CD14-positive monocyte (primary cell): ENCODE results near the gene VSTM2L. TPM values are rescaled to one million over a fixed set of nuclear protein-coding genes. Genes with fewer than 3 reads are reported as not detected.

ENCODE experiments used
- DNase-seq, 3 donors: peaks; one replicate each; pipeline ENCODE4 v3.0.0-alpha.2; 2011 to 2022
- H2AFZ ChIP-seq: 2 replicates; pipeline ENCODE4 v1.6.0; 2012; ENCODE audit warnings: mild to moderate bottlenecking, low read depth, low read length, inconsistent platforms; ENCODE audit not compliant: insufficient read depth, poor library complexity, severe bottlenecking
- H3K27ac ChIP-seq, 2 donors: 1 replicate in 1 of 2; 2 replicates in 1 of 2; pipeline ENCODE4 v1.5.1; 2012 to 2013; ENCODE audit warnings: low read length in 2 of 2, control low read depth in 1 of 2, inconsistent platforms in 1 of 2, low read depth in 1 of 2, mild to moderate bottlenecking in 1 of 2
- H3K27me3 ChIP-seq, 2 donors: one replicate each; pipeline versions ENCODE4 v1.6.0 to v1.6.1; 2011 to 2013; ENCODE audit warnings: low read length in 2 of 2; ENCODE audit not compliant: control insufficient read depth in 2 of 2, insufficient read depth in 2 of 2
- H3K36me3 ChIP-seq, 2 donors: replicated peaks in 1 of 2; 1 replicate in 1 of 2; 2 replicates in 1 of 2; pipeline versions ENCODE4 v1.5.1 to v1.6.1; 2012 to 2013; ENCODE audit warnings: low read length in 2 of 2, control low read depth in 1 of 2, inconsistent platforms in 1 of 2, mild to moderate bottlenecking in 1 of 2; ENCODE audit not compliant: insufficient read depth in 2 of 2, control insufficient read depth in 1 of 2
- H3K4me1 ChIP-seq, 2 donors: 1 replicate in 1 of 2; 2 replicates in 1 of 2; pipeline versions ENCODE4 v1.5.1 to v1.6.1; 2012 to 2013; ENCODE audit warnings: low read length in 2 of 2, control low read depth in 1 of 2, inconsistent platforms in 1 of 2, mild to moderate bottlenecking in 1 of 2, moderate library complexity in 1 of 2; ENCODE audit not compliant: insufficient read depth in 2 of 2, control insufficient read depth in 1 of 2
- H3K4me2 ChIP-seq: replicated peaks from 2 replicates; pipeline ENCODE3; 2012; ENCODE audit warnings: low read length, moderate library complexity, mild to moderate bottlenecking; ENCODE audit not compliant: poor library complexity, severe bottlenecking; ENCODE audit errors: extremely low read depth
- H3K4me3 ChIP-seq, 3 experiments: fragments of 200-600 bp in 1 of 3; sonication (generic) in 1 of 3; replicated peaks in 1 of 3; 1 replicate in 2 of 3; 2 replicates in 1 of 3; pipeline ENCODE4 v1.5.1; 2011 to 2013; ENCODE audit warnings: low read length in 3 of 3, mild to moderate bottlenecking in 3 of 3, control low read depth in 2 of 3, low read depth in 2 of 3, inconsistent platforms in 1 of 3, moderate library complexity in 1 of 3
- H3K79me2 ChIP-seq: 2 replicates; pipeline ENCODE4 v1.6.0; 2012; ENCODE audit warnings: mild to moderate bottlenecking, control low read depth, inconsistent platforms, low read length, moderate library complexity; ENCODE audit not compliant: insufficient read depth
- H3K9ac ChIP-seq: 2 replicates; pipeline ENCODE4 v1.6.0; 2017; ENCODE audit warnings: low read length, mild to moderate bottlenecking; ENCODE audit not compliant: insufficient read depth, poor library complexity, severe bottlenecking
- H3K9me3 ChIP-seq, 2 donors: replicated peaks in 1 of 2; 1 replicate in 1 of 2; 2 replicates in 1 of 2; pipeline versions ENCODE4 v1.5.1 to v1.6.1; 2012 to 2013; ENCODE audit warnings: low read length in 2 of 2, control low read depth in 1 of 2; ENCODE audit not compliant: control insufficient read depth in 1 of 2, insufficient read depth in 1 of 2
- H4K20me1 ChIP-seq: 2 replicates; pipeline ENCODE4 v1.6.0; 2012; ENCODE audit warnings: mild to moderate bottlenecking, low read length, control low read depth, moderate library complexity; ENCODE audit not compliant: insufficient read depth
- H3K27ac Mint-ChIP-seq, 7 donors: one replicate each; pipeline ENCODE4 v1.8.0; 2020; ENCODE audit warnings: mild to moderate bottlenecking in 7 of 7, mixed read lengths in 7 of 7, moderate library complexity in 6 of 7, inconsistent platforms in 2 of 7
- H3K27me3 Mint-ChIP-seq, 3 donors: one replicate each; pipeline ENCODE4 v1.8.0; 2021 to 2022; ENCODE audit warnings: low read depth in 3 of 3, mild to moderate bottlenecking in 3 of 3, mixed read lengths in 3 of 3, moderate library complexity in 3 of 3, inconsistent platforms in 1 of 3
- H3K36me3 Mint-ChIP-seq, 2 donors: one replicate each; pipeline ENCODE4 v1.8.0; 2020; ENCODE audit warnings: mixed read lengths in 2 of 2, inconsistent platforms in 1 of 2, mild to moderate bottlenecking in 1 of 2
- H3K4me1 Mint-ChIP-seq: one replicate; pipeline ENCODE4 v1.8.0; 2020; ENCODE audit warnings: mild to moderate bottlenecking, mixed read lengths
- H3K4me3 Mint-ChIP-seq, 2 donors: one replicate each; pipeline ENCODE4 v1.8.0; 2020; ENCODE audit warnings: mild to moderate bottlenecking in 2 of 2, mixed read lengths in 2 of 2, moderate library complexity in 1 of 2
- H3K9me3 Mint-ChIP-seq, 7 donors: one replicate each; pipeline ENCODE4 v1.8.0; 2020 to 2022; ENCODE audit warnings: mixed read lengths in 7 of 7, mild to moderate bottlenecking in 6 of 7, moderate library complexity in 6 of 7, inconsistent platforms in 2 of 7
- CTCF ChIP-seq: fragments of 200-600 bp; IDR thresholded peaks from one replicate; pipeline ENCODE4 v1.8.0; 2022; ENCODE audit warnings: antibody characterized with exemption, mild to moderate bottlenecking
- whole genome bisulfite sequencing: methylation state at CpG from one replicate; pipeline ENCODE4 v1.1.5; 2013; ENCODE audit warnings: missing lambda C conversion rate; ENCODE audit not compliant: insufficient coverage; 5-methylcytosine and 5-hydroxymethylcytosine counted together
- intact Hi-C, 2 donors: fragments of 100-400 bp; cut with micrococcal nuclease; formaldehyde crosslinking; loops; one replicate each; pipeline versions ENCODE4 v1.15.0 to v1.15.1; 2023
- polyA plus RNA-seq, 3 donors: library from polyadenylated mRNA; depleted of rRNA in 1 of 3; unstranded in 2 of 3; stranded (reverse) in 1 of 3; fragments of 300-500 nt in 2 of 3; fragments of >200 nt in 1 of 3; fragmentation: Illumina TruSeq in 2 of 3; gene quantifications; 1 replicate in 2 of 3; 2 replicates in 1 of 3; pipeline ENCODE4 v1.2.3, GENCODE V29; 2012 to 2021

The VSTM2L gene
- polyA plus RNA-seq, 3 donors = not detected

- Histone ChIP-seq H2AFZ (no peak overlapping the region), H3K9me3 (peaks cover 0 to 6% of the 10 kb centered on the region in 2 donors), H3K4me1 (no peaks in the 10 kb centered on the region), H3K27ac (no peak overlapping the region), H3K79me2 (no peaks in the 10 kb centered on the region), H3K9ac (no peak overlapping the region), H3K4me3 (no peak overlapping the region), H3K36me3 (no peaks in the 10 kb centered on the region), H4K20me1 (no peaks in the 10 kb centered on the region), H3K4me2 (no peak overlapping the region), H3K27me3 (peaks cover 32 to 67% of the 10 kb centered on the region in 2 donors)
- Mint-ChIP-seq H3K4me1 (peaks cover 3% of the 10 kb centered on the region), H3K27ac (peak overlapping the region in 1 of 7 donors; percentile 27), H3K9me3 (peaks cover 0 to 13% (median 7%) of the 10 kb centered on the region in 7 donors), H3K27me3 (peaks cover 51 to 69% (median 63%) of the 10 kb centered on the region in 3 donors), H3K4me3 (peak overlapping the region in 1 of 2 donors; percentile 81), H3K36me3 (peaks cover 3 to 9% of the 10 kb centered on the region in 2 donors)
- intact Hi-C loops = no loop called here
- peak in 1 of 3 donors; percentile 13 for DNase-seq
- whole genome bisulfite sequencing = 32% methylated on average over 20 of the region's 38 CpGs
- no peak for TF ChIP-seq CTCF
Observed at GRCh38 chr20:37901654-37902503, 1.0 kb upstream of the VSTM2L start.

GRCh38 chr20:37903317-37904007 is 535 bp downstream of the VSTM2L start:
- H3K9ac ChIP-seq = no peak overlapping the region
- H2AFZ ChIP-seq = no peak overlapping the region
- WGBS = 24% methylated on average over 66 of the region's 67 CpGs
- peaks cover 3 to 9% of the 10 kb centered on the region in 2 donors for H3K36me3 Mint-ChIP-seq
- no peak overlapping the region for H3K27ac ChIP-seq
- H3K4me1 ChIP-seq = no peaks in the 10 kb centered on the region
- peaks cover 0 to 6% of the 10 kb centered on the region in 2 donors for H3K9me3 ChIP-seq
- no peak for DNase-seq
- H3K79me2 ChIP-seq = no peaks in the 10 kb centered on the region
- peaks cover 56 to 84% (median 66%) of the 10 kb centered on the region in 3 donors for H3K27me3 Mint-ChIP-seq
- H3K27ac Mint-ChIP-seq = no peak overlapping the region
- TF ChIP-seq CTCF = peak; percentile 20
- H3K36me3 ChIP-seq = no peaks in the 10 kb centered on the region
- intact Hi-C loops = no loop called here
- peaks cover 0 to 13% (median 7%) of the 10 kb centered on the region in 7 donors for H3K9me3 Mint-ChIP-seq
- H4K20me1 ChIP-seq = no peaks in the 10 kb centered on the region
- no peak overlapping the region for H3K4me2 ChIP-seq
- H3K4me3 ChIP-seq = no peak overlapping the region
- peaks cover 32 to 79% of the 10 kb centered on the region in 2 donors for H3K27me3 ChIP-seq
- peaks cover 3% of the 10 kb centered on the region for H3K4me1 Mint-ChIP-seq
- peak overlapping the region; percentile 8 to 96 for H3K4me3 Mint-ChIP-seq
